ENCODE data around the gene BTBD17. TPM values are rescaled to one million over a fixed set of nuclear protein-coding genes. Genes with fewer than 3 reads are reported as not detected.

BTBD17 gene
- total RNA-seq, 1 experiment from 2014 or later, result not detected

DNA sequence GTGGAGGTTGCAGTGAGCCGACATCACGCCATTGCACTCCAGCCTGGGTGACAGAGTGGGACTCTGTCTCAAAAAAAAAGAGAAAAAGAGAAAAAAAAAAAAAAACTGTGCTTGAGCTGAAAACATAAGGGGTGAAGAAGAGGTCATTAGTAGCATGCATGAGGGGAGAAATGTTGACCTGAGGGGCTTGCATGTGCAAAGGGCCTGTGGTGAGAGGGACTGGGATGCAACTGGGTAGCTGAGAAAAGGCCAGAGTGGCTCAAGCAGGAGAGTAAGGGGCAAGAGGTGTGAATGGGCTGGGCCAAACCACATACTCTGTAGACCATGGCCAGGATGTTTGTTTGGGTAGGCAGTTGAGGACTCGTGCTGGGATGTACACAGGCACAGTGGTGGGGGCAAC lies 32.3 kb downstream of the BTBD17 start:
- H4K20me1 ChIP-seq (ENCODE audit: insufficient read depth), result no peaks in the 10 kb centered on the region
- no peak overlapping the region for H3K4me2 ChIP-seq (ENCODE audit: low read length)
- no peak for DNase-seq (ENCODE audit: low read depth, low spot score)
- CTCF ChIA-PET, result no interaction called here
- RAD21 ChIA-PET (ENCODE audit: low non-redundant PET in 1 of 2, low total read pairs in 2 of 2, uncharacterized antibody in 2 of 2, unreplicated experiment in 2 of 2), result no interaction called here
- H2AFZ ChIP-seq (ENCODE audit: low read depth, low read length, poor library complexity, severe bottlenecking), result no peak overlapping the region
- H3K9me3 ChIP-seq (ENCODE audit: control insufficient read depth in 1 of 2, insufficient read depth in 1 of 2, low read depth in 1 of 2, low read length in 2 of 2), result no peaks in the 10 kb centered on the region
- no peaks in the 10 kb centered on the region for H3K27me3 ChIP-seq (ENCODE audit: insufficient read depth, low read length)
- H3K9me2 ChIP-seq (ENCODE audit: insufficient read depth), result no peaks in the 10 kb centered on the region
- H3K9ac ChIP-seq (ENCODE audit: low read length), result no peak overlapping the region
- H3K4me1 ChIP-seq (ENCODE audit: control insufficient read depth in 1 of 2, insufficient read depth in 2 of 2, low read length in 2 of 2), result no peaks in the 10 kb centered on the region
- no peak for ATAC-seq
- POLR2A ChIA-PET, result no interaction called here
- H3K27ac ChIP-seq (ENCODE audit: low read depth, low read length), result no peak overlapping the region
- intact Hi-C loops (cut with micrococcal nuclease), result no loop called here
- no TSS peak for BruUV-seq (replicated peaks)
- no peak overlapping the region for H3K4me3 ChIP-seq (replicated peaks in 1 of 2; ENCODE audit: low read depth in 1 of 2, low read length in 2 of 2)
- no peaks in the 10 kb centered on the region for H3K79me2 ChIP-seq (ENCODE audit: insufficient read depth, low read length)
- no peak for TF ChIP-seq ZFX (IDR thresholded peaks at IDR 0.05)
- TF ChIP-seq ELF1 (IDR thresholded peaks at IDR 0.05; ENCODE audit: borderline replicate concordance, low read depth), result no peak
- TF ChIP-seq TCF7L2 (IDR thresholded peaks at IDR 0.05; ENCODE audit: borderline replicate concordance, extremely low read depth, insufficient read depth, insufficient read length), result no peak
- TF ChIP-seq EGR1 (IDR thresholded peaks at IDR 0.05; ENCODE audit: low read depth), result no peak
- no peak for TF ChIP-seq SP1 (IDR thresholded peaks at IDR 0.05; ENCODE audit: low read depth)
- no peak for TF ChIP-seq CEBPB (IDR thresholded peaks at IDR 0.05; ENCODE audit: low read depth)
- TF ChIP-seq, protein P1, sequence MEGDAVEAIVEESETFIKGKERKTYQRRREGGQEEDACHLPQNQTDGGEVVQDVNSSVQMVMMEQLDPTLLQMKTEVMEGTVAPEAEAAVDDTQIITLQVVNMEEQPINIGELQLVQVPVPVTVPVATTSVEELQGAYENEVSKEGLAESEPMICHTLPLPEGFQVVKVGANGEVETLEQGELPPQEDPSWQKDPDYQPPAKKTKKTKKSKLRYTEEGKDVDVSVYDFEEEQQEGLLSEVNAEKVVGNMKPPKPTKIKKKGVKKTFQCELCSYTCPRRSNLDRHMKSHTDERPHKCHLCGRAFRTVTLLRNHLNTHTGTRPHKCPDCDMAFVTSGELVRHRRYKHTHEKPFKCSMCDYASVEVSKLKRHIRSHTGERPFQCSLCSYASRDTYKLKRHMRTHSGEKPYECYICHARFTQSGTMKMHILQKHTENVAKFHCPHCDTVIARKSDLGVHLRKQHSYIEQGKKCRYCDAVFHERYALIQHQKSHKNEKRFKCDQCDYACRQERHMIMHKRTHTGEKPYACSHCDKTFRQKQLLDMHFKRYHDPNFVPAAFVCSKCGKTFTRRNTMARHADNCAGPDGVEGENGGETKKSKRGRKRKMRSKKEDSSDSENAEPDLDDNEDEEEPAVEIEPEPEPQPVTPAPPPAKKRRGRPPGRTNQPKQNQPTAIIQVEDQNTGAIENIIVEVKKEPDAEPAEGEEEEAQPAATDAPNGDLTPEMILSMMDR (IDR thresholded peaks at IDR 0.05 in 2 of 3, conservative IDR thresholded peaks at IDR 0.05 in 1 of 3; ENCODE audit: borderline replicate concordance in 1 of 3, insufficient read depth in 1 of 3, low read depth in 2 of 3, low read length in 2 of 3), result no peak
- TF ChIP-seq, protein P2, sequence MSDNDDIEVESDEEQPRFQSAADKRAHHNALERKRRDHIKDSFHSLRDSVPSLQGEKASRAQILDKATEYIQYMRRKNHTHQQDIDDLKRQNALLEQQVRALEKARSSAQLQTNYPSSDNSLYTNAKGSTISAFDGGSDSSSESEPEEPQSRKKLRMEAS (IDR thresholded peaks at IDR 0.05), result no peak
- no peak for TF ChIP-seq POLR2AphosphoS5 (IDR thresholded peaks at IDR 0.05; ENCODE audit: low read depth, low read length)
- no peak for TF ChIP-seq SIN3A (IDR thresholded peaks at IDR 0.05; ENCODE audit: low read depth)
- TF ChIP-seq EZH2phosphoT487 (IDR thresholded peaks at IDR 0.05; ENCODE audit: borderline replicate concordance), result no peak
- TF ChIP-seq, protein P3, sequence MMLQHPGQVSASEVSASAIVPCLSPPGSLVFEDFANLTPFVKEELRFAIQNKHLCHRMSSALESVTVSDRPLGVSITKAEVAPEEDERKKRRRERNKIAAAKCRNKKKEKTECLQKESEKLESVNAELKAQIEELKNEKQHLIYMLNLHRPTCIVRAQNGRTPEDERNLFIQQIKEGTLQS (IDR thresholded peaks at IDR 0.05), result no peak
- TF ChIP-seq JUND (IDR thresholded peaks at IDR 0.05), result no peak
- TF ChIP-seq, protein P4, sequence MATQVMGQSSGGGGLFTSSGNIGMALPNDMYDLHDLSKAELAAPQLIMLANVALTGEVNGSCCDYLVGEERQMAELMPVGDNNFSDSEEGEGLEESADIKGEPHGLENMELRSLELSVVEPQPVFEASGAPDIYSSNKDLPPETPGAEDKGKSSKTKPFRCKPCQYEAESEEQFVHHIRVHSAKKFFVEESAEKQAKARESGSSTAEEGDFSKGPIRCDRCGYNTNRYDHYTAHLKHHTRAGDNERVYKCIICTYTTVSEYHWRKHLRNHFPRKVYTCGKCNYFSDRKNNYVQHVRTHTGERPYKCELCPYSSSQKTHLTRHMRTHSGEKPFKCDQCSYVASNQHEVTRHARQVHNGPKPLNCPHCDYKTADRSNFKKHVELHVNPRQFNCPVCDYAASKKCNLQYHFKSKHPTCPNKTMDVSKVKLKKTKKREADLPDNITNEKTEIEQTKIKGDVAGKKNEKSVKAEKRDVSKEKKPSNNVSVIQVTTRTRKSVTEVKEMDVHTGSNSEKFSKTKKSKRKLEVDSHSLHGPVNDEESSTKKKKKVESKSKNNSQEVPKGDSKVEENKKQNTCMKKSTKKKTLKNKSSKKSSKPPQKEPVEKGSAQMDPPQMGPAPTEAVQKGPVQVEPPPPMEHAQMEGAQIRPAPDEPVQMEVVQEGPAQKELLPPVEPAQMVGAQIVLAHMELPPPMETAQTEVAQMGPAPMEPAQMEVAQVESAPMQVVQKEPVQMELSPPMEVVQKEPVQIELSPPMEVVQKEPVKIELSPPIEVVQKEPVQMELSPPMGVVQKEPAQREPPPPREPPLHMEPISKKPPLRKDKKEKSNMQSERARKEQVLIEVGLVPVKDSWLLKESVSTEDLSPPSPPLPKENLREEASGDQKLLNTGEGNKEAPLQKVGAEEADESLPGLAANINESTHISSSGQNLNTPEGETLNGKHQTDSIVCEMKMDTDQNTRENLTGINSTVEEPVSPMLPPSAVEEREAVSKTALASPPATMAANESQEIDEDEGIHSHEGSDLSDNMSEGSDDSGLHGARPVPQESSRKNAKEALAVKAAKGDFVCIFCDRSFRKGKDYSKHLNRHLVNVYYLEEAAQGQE (IDR thresholded peaks at IDR 0.05; ENCODE audit: low read depth), result no peak
- no peak for TF ChIP-seq FOSL1 (IDR thresholded peaks at IDR 0.05; ENCODE audit: low read depth)
- TF ChIP-seq CBX3 (IDR thresholded peaks at IDR 0.05; ENCODE audit: low read depth), result no peak
- no peak for TF ChIP-seq SRF (IDR thresholded peaks at IDR 0.05; ENCODE audit: low read depth)
- TF ChIP-seq POLR2A (IDR thresholded peaks at IDR 0.05; ENCODE audit: borderline replicate concordance, extremely low read depth, insufficient read depth, insufficient read length), result no peak
- H3K36me3 ChIP-seq (ENCODE audit: control insufficient read depth in 1 of 2, insufficient read depth in 2 of 2, low read length in 2 of 2), result no peaks in the 10 kb centered on the region

All from HCT116 (cell line).